ENCODE data around the gene NEURL3.
"Not testable (repeated sequence)": the region's sequence is repeated elsewhere in the genome, so short reads cannot be mapped to it uniquely, and the experiment has no call there.

The NEURL3 gene

DNA sequence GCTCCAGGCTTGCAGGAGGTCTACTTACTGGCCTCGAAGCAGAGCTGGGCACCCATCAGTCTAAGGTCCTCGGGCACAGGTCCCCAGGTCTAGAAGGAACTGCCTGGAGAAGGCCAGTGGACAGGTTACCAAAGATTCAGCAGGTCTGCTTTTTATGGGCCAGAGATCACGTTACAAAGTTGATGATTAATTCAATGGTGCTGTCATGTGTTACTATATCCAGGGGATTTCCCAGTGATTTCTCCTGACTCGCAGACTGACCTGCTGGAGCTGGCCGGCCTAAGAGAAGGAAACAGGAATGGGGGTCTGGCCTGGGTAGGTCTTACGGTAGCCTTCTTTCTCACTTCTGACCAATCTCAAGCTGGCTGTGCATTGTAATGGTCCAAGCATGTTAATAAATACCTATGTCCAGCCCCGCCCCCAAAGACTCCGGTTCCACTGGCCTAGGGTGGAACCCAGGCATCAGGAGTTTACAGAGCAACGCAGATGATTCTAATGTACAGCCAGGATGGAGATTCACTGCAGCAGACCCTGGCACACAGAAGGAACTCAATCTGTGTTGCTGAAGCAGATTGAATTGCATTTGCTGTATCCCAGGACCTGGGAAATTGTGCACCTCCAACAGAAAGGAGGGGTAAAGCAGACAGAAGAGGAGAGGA, at the start of gene NEURL3:
TSS of gene NEURL3 (minus strand) at position 127 of the 659 bp plus-strand sequence. CDS start at position 56, 71 bp downstream.
- no peak for TF ChIP-seq JUND (IDR thresholded peaks at IDR 0.05; ENCODE audit: low read depth)
- DNase-seq (ENCODE audit: low read depth in 1 of 2, low spot score in 1 of 2), result no peak
- in situ Hi-C loops (cut with HindIII; ENCODE audit: low pct_unique_long_range_greater_than_20kb, low sequenced_read_pairs), result no loop called here

- no peak for TF ChIP-seq JUND (IDR thresholded peaks at IDR 0.05; ENCODE audit: low read depth)
- in situ Hi-C loops (cut with HindIII; ENCODE audit: low pct_unique_long_range_greater_than_20kb, low sequenced_read_pairs), result no loop called here
- peak; percentile 38 to 51 for DNase-seq (ENCODE audit: low read depth in 1 of 2, low spot score in 1 of 2)
These were observed 49.4 kb upstream of the NEURL3 start for GRCh38 chr2:96554293-96555145.

GRCh38 chr2:96553957-96554292, 48.8 kb upstream of the NEURL3 start:
- DNase-seq (ENCODE audit: low read depth in 1 of 2, low spot score in 1 of 2); in situ Hi-C loops (cut with HindIII; ENCODE audit: low pct_unique_long_range_greater_than_20kb, low sequenced_read_pairs): not testable (repeated sequence)

DNA sequence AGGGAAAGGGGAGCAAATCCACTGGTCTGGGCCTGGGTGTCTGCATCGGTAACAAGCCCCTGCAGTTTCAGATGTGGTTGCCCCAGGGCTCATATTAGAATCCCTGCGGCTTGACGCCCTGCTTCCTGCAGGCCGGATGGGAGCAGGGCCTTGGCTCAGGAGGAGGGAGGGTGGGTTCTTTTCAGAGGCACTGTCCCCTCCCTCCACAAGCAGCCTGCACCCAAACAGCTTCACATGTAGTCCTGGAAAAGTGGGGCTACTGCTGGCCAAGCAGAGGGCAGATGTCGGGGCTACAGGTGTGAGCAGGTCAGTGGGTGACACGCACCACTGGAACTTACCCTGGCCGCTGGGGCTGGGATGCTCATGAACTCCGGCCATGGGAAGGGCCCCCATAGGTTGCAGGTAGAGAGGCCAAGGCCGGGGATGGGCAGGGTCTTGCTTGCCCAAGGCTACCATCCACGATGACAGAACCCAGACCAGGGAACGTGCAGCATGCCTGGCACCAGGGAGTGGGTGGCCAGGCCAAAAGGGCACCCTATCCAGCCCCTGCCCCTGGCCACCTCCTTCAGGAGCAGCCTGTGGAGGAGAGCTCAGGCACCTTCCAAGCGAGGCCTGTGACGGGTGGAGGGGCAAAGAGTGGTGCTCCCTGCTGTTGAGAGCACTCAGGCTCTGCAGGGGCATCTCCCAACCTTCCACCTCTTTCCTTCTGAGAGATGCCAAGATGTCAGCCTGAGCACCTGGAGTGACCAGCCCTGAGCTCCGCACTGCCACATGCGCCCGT, 48.2 kb upstream of the NEURL3 start:
- no peak for TF ChIP-seq JUND (IDR thresholded peaks at IDR 0.05; ENCODE audit: low read depth)
- DNase-seq (ENCODE audit: low read depth in 1 of 2, low spot score in 1 of 2), result no peak
- in situ Hi-C loops (cut with HindIII; ENCODE audit: low pct_unique_long_range_greater_than_20kb, low sequenced_read_pairs), result no loop called here

GRCh38 chr2:96552315-96553175, 47.4 kb upstream of the NEURL3 start:
- in situ Hi-C loops (cut with HindIII; ENCODE audit: low pct_unique_long_range_greater_than_20kb, low sequenced_read_pairs), result no loop called here
- DNase-seq (ENCODE audit: low read depth in 1 of 2, low spot score in 1 of 2), result no peak
- TF ChIP-seq JUND (IDR thresholded peaks at IDR 0.05; ENCODE audit: low read depth), result no peak

DNA sequence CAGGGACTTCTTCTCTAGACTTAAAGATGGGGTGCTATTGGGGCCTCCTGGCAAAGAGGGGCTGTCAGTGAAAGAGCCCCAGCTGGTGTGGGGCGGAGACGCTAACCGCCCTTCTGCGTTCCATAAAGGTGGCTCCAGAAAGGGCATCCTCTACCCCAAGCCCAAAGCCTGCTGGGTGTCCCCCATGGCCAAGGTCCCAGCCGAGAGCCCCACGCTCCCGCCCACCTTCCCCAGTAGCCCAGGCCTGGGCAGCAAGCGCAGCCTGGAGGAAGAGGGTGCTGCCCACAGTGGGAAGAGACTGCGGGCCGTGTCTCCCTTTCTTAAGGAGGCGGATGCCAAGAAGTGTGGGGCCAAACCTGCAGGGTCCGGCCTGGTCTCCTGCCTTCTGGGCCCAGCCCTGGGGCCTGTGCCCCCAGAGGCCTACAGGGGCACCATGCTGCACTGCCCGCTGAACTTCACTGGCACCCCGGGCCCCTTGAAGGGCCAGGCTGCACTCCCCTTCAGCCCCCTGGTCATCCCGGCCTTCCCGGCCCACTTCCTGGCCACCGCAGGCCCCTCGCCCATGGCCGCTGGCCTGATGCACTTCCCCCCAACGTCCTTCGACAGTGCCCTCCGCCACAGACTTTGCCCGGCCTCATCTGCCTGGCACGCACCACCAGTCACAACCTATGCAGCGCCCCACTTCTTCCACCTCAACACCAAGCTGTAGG, 46.6 kb upstream of the NEURL3 start:
- in situ Hi-C loops (cut with HindIII; ENCODE audit: low pct_unique_long_range_greater_than_20kb, low sequenced_read_pairs), result no loop called here
- DNase-seq (ENCODE audit: low read depth in 1 of 2, low spot score in 1 of 2), result no peak
- TF ChIP-seq JUND (IDR thresholded peaks at IDR 0.05; ENCODE audit: low read depth), result no peak

GRCh38 chr2:96550787-96551604, 45.8 kb upstream of the NEURL3 start:
- no peak for TF ChIP-seq JUND (IDR thresholded peaks at IDR 0.05; ENCODE audit: low read depth)
- DNase-seq (ENCODE audit: low read depth in 1 of 2, low spot score in 1 of 2), result no peak
- in situ Hi-C loops (cut with HindIII; ENCODE audit: low pct_unique_long_range_greater_than_20kb, low sequenced_read_pairs), result no loop called here

- DNase-seq (ENCODE audit: low read depth in 1 of 2, low spot score in 1 of 2), result peak in 1 of 2 experiments; percentile 83
- in situ Hi-C loops (cut with HindIII; ENCODE audit: low pct_unique_long_range_greater_than_20kb, low sequenced_read_pairs), result no loop called here
- TF ChIP-seq JUND (IDR thresholded peaks at IDR 0.05; ENCODE audit: low read depth), result no peak
These were observed 45.0 kb upstream of the NEURL3 start for GRCh38 chr2:96549967-96550786.

- no peak for DNase-seq (ENCODE audit: low read depth in 1 of 2, low spot score in 1 of 2)
- in situ Hi-C loops (cut with HindIII; ENCODE audit: low pct_unique_long_range_greater_than_20kb, low sequenced_read_pairs), result no loop called here
- no peak for TF ChIP-seq JUND (IDR thresholded peaks at IDR 0.05; ENCODE audit: low read depth)
These were observed 44.3 kb upstream of the NEURL3 start for GRCh38 chr2:96549466-96549785.

Measured in T47D (cell line).